CD14-positive monocyte (primary cell): ENCODE measurements around the gene TMEM244. TPM values are rescaled to one million over a fixed set of nuclear protein-coding genes. Genes with fewer than 3 reads are reported as not detected.

Experiments
- DNase-seq, 3 donors: peaks; one replicate each; pipeline ENCODE4 v3.0.0-alpha.2; 2011 to 2022
- H2AFZ ChIP-seq: 2 replicates; pipeline ENCODE4 v1.6.0; 2012; ENCODE audit warnings: mild to moderate bottlenecking, low read depth, low read length, inconsistent platforms; ENCODE audit not compliant: insufficient read depth, poor library complexity, severe bottlenecking
- H3K27ac ChIP-seq, 2 donors: 1 replicate in 1 of 2; 2 replicates in 1 of 2; pipeline ENCODE4 v1.5.1; 2012 to 2013; ENCODE audit warnings: low read length in 2 of 2, control low read depth in 1 of 2, inconsistent platforms in 1 of 2, low read depth in 1 of 2, mild to moderate bottlenecking in 1 of 2
- H3K27me3 ChIP-seq, 2 donors: one replicate each; pipeline versions ENCODE4 v1.6.0 to v1.6.1; 2011 to 2013; ENCODE audit warnings: low read length in 2 of 2; ENCODE audit not compliant: control insufficient read depth in 2 of 2, insufficient read depth in 2 of 2
- H3K36me3 ChIP-seq, 2 donors: replicated peaks in 1 of 2; 1 replicate in 1 of 2; 2 replicates in 1 of 2; pipeline versions ENCODE4 v1.5.1 to v1.6.1; 2012 to 2013; ENCODE audit warnings: low read length in 2 of 2, control low read depth in 1 of 2, inconsistent platforms in 1 of 2, mild to moderate bottlenecking in 1 of 2; ENCODE audit not compliant: insufficient read depth in 2 of 2, control insufficient read depth in 1 of 2
- H3K4me1 ChIP-seq, 2 donors: 1 replicate in 1 of 2; 2 replicates in 1 of 2; pipeline versions ENCODE4 v1.5.1 to v1.6.1; 2012 to 2013; ENCODE audit warnings: low read length in 2 of 2, control low read depth in 1 of 2, inconsistent platforms in 1 of 2, mild to moderate bottlenecking in 1 of 2, moderate library complexity in 1 of 2; ENCODE audit not compliant: insufficient read depth in 2 of 2, control insufficient read depth in 1 of 2
- H3K4me2 ChIP-seq: replicated peaks from 2 replicates; pipeline ENCODE3; 2012; ENCODE audit warnings: low read length, moderate library complexity, mild to moderate bottlenecking; ENCODE audit not compliant: poor library complexity, severe bottlenecking; ENCODE audit errors: extremely low read depth
- H3K4me3 ChIP-seq, 3 experiments: fragments of 200-600 bp in 1 of 3; sonication (generic) in 1 of 3; replicated peaks in 1 of 3; 1 replicate in 2 of 3; 2 replicates in 1 of 3; pipeline ENCODE4 v1.5.1; 2011 to 2013; ENCODE audit warnings: low read length in 3 of 3, mild to moderate bottlenecking in 3 of 3, control low read depth in 2 of 3, low read depth in 2 of 3, inconsistent platforms in 1 of 3, moderate library complexity in 1 of 3
- H3K79me2 ChIP-seq: 2 replicates; pipeline ENCODE4 v1.6.0; 2012; ENCODE audit warnings: mild to moderate bottlenecking, control low read depth, inconsistent platforms, low read length, moderate library complexity; ENCODE audit not compliant: insufficient read depth
- H3K9ac ChIP-seq: 2 replicates; pipeline ENCODE4 v1.6.0; 2017; ENCODE audit warnings: low read length, mild to moderate bottlenecking; ENCODE audit not compliant: insufficient read depth, poor library complexity, severe bottlenecking
- H3K9me3 ChIP-seq, 2 donors: replicated peaks in 1 of 2; 1 replicate in 1 of 2; 2 replicates in 1 of 2; pipeline versions ENCODE4 v1.5.1 to v1.6.1; 2012 to 2013; ENCODE audit warnings: low read length in 2 of 2, control low read depth in 1 of 2; ENCODE audit not compliant: control insufficient read depth in 1 of 2, insufficient read depth in 1 of 2
- H4K20me1 ChIP-seq: 2 replicates; pipeline ENCODE4 v1.6.0; 2012; ENCODE audit warnings: mild to moderate bottlenecking, low read length, control low read depth, moderate library complexity; ENCODE audit not compliant: insufficient read depth
- H3K27ac Mint-ChIP-seq, 7 donors: one replicate each; pipeline ENCODE4 v1.8.0; 2020; ENCODE audit warnings: mild to moderate bottlenecking in 7 of 7, mixed read lengths in 7 of 7, moderate library complexity in 6 of 7, inconsistent platforms in 2 of 7
- H3K27me3 Mint-ChIP-seq, 3 donors: one replicate each; pipeline ENCODE4 v1.8.0; 2021 to 2022; ENCODE audit warnings: low read depth in 3 of 3, mild to moderate bottlenecking in 3 of 3, mixed read lengths in 3 of 3, moderate library complexity in 3 of 3, inconsistent platforms in 1 of 3
- H3K36me3 Mint-ChIP-seq, 2 donors: one replicate each; pipeline ENCODE4 v1.8.0; 2020; ENCODE audit warnings: mixed read lengths in 2 of 2, inconsistent platforms in 1 of 2, mild to moderate bottlenecking in 1 of 2
- H3K4me1 Mint-ChIP-seq: one replicate; pipeline ENCODE4 v1.8.0; 2020; ENCODE audit warnings: mild to moderate bottlenecking, mixed read lengths
- H3K4me3 Mint-ChIP-seq, 2 donors: one replicate each; pipeline ENCODE4 v1.8.0; 2020; ENCODE audit warnings: mild to moderate bottlenecking in 2 of 2, mixed read lengths in 2 of 2, moderate library complexity in 1 of 2
- H3K9me3 Mint-ChIP-seq, 7 donors: one replicate each; pipeline ENCODE4 v1.8.0; 2020 to 2022; ENCODE audit warnings: mixed read lengths in 7 of 7, mild to moderate bottlenecking in 6 of 7, moderate library complexity in 6 of 7, inconsistent platforms in 2 of 7
- CTCF ChIP-seq: fragments of 200-600 bp; IDR thresholded peaks from one replicate; pipeline ENCODE4 v1.8.0; 2022; ENCODE audit warnings: antibody characterized with exemption, mild to moderate bottlenecking
- WGBS: methylation state at CpG from one replicate; pipeline ENCODE4 v1.1.5; 2013; ENCODE audit warnings: missing lambda C conversion rate; ENCODE audit not compliant: insufficient coverage; 5-methylcytosine and 5-hydroxymethylcytosine counted together
- intact Hi-C, 2 donors: fragments of 100-400 bp; cut with micrococcal nuclease; formaldehyde crosslinking; loops; one replicate each; pipeline versions ENCODE4 v1.15.0 to v1.15.1; 2023
- polyA plus RNA-seq, 3 donors: library from polyadenylated mRNA; depleted of rRNA in 1 of 3; unstranded in 2 of 3; stranded (reverse) in 1 of 3; fragments of 300-500 nt in 2 of 3; fragments of >200 nt in 1 of 3; fragmentation: Illumina TruSeq in 2 of 3; gene quantifications; 1 replicate in 2 of 3; 2 replicates in 1 of 3; pipeline ENCODE4 v1.2.3, GENCODE V29; 2012 to 2021

TMEM244 gene
- polyA plus RNA-seq, 3 donors = not detected

DNA sequence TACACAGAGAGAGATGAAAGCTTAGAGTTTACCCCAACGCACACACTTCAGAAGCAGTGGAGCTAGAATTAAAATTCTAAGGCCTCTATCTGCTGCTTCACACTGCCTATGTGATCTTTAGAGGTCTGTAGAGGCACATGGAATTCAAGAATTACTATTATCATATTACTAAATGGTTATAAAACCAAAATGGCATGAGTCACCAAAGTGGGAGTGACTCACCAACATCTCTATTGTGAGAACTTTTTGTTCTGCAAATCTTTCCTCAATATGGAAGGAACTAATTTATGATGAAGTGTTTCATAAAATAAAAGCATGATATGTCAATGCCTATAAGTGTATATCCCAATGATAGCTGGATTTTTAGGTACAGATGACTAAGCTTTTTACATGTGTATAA lies 28.5 kb upstream of the TMEM244 start:
- Mint-ChIP-seq H3K36me3 (no peaks in the 10 kb centered on the region), H3K4me3 (no peak overlapping the region), H3K4me1 (peaks cover 17% of the 10 kb centered on the region), H3K27ac (peak overlapping the region in 3 of 7 donors; percentile 12 to 54 (median 30)), H3K27me3 (peaks cover 0 to 2% (median 2%) of the 10 kb centered on the region in 3 donors), H3K9me3 (peaks cover 0 to 4% (median 0%) of the 10 kb centered on the region in 7 donors)
- intact Hi-C loops = no loop called here
- no peak overlapping the region for H2AFZ ChIP-seq
- no peak overlapping the region for H3K27ac ChIP-seq
- no peaks in the 10 kb centered on the region for H4K20me1 ChIP-seq
- no peaks in the 10 kb centered on the region for H3K9me3 ChIP-seq
- H3K27me3 ChIP-seq = no peaks in the 10 kb centered on the region
- no peak overlapping the region for H3K9ac ChIP-seq
- no peaks in the 10 kb centered on the region for H3K79me2 ChIP-seq
- H3K4me1 ChIP-seq = peaks cover 14 to 23% of the 10 kb centered on the region in 2 donors
- no peaks in the 10 kb centered on the region for H3K36me3 ChIP-seq
- no CpG with 5 or more reads among the region's 1 CpG for WGBS
- H3K4me3 ChIP-seq = no peak overlapping the region
- TF ChIP-seq CTCF = no peak
- peak; percentile 64 to 80 (median 79) for DNase-seq
- H3K4me2 ChIP-seq = no peak overlapping the region

DNA sequence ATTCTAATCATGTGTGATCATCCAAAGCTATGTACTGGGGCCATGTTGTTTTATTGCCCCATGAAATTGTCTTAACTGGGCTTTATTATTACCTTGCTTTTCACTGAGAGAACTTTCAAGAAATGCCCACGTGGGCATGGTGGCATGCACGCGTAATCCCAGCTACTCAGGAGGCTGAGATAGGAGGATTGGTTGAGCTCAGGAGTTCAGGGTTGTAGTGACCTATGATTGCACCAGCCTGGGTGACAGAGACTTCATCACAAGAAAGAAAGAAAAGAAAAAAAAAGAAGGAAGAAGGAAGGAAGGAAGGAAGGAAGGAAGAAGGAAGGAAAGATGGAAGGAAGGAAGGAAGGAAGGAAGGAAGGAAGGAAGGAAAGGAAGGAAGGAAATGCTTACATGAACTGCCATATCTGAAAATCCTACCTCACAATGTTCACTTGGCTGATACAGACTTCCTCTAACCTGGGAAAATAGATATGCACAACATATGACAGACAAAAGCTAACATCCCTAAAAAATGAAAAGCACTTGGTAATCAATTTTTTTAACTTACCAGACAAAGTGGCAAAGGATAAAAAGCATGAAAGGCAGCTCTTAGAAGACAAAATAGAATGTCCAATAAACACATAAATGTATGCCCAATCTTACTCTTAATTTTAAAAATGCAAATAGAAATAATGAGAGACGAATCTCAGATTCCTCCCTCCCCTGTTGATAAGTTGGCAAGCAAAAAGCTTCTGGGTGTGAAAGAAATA lies 25.5 kb upstream of the TMEM244 start:
- H3K9ac ChIP-seq = no peak overlapping the region
- peaks cover 0 to 4% (median 0%) of the 10 kb centered on the region in 7 donors for H3K9me3 Mint-ChIP-seq
- no peak for DNase-seq
- H3K4me3 ChIP-seq = no peak overlapping the region
- no peaks in the 10 kb centered on the region for H3K27me3 ChIP-seq
- H3K4me1 ChIP-seq = peaks cover 11 to 22% of the 10 kb centered on the region in 2 donors
- no peaks in the 10 kb centered on the region for H3K9me3 ChIP-seq
- H3K4me2 ChIP-seq = no peak overlapping the region
- no peak overlapping the region for H3K4me3 Mint-ChIP-seq
- no peak overlapping the region for H3K27ac ChIP-seq
- WGBS = 100% methylated on average over 2 of the region's 4 CpGs
- H3K79me2 ChIP-seq = no peaks in the 10 kb centered on the region
- H3K36me3 Mint-ChIP-seq = no peaks in the 10 kb centered on the region
- H3K27me3 Mint-ChIP-seq = peaks cover 0 to 3% (median 2%) of the 10 kb centered on the region in 3 donors
- no peaks in the 10 kb centered on the region for H3K36me3 ChIP-seq
- peak overlapping the region in 2 of 7 donors; percentile 66 to 74 for H3K27ac Mint-ChIP-seq
- no peak for TF ChIP-seq CTCF
- intact Hi-C loops = no loop called here
- peaks cover 19% of the 10 kb centered on the region for H3K4me1 Mint-ChIP-seq
- no peak overlapping the region for H2AFZ ChIP-seq
- H4K20me1 ChIP-seq = no peaks in the 10 kb centered on the region
